ENCODE measurements around the gene BCAS1. TPM values are rescaled to one million over a fixed set of nuclear protein-coding genes. Genes with fewer than 3 reads are reported as not detected.

Gene BCAS1
- 10.7 and 43.3 TPM in 2 replicates for total RNA-seq (ENCODE audit: low replicate concordance)
- long read RNA-seq, transcript BCAS1-201 (10 exons, 3,020 nt): minor isoform, 7 of 204 reads
- long read RNA-seq, transcript BCAS1-202 (12 exons, 3,303 nt): major isoform, 125 of 204 reads
- long read RNA-seq, partial matches to known transcripts: 42 of 204 reads
- long read RNA-seq, other reads (novel, unspliced or antisense): 30 of 204 reads

GRCh38 chr20:54070187-54070987 is at the start of gene BCAS1:
BCAS1 (minus strand) TSS chr20:54070594; CDS start chr20:54058718, 11,876 bp downstream.
- no peaks in the 10 kb centered on the region for H3K9me3 Mint-ChIP-seq
- peak within 1 kb of the TSS; percentile 77 for H3K4me3 Mint-ChIP-seq
- H3K4me1 Mint-ChIP-seq (ENCODE audit: unreplicated experiment): peaks cover 26% of the 10 kb centered on the region
- H3K36me3 Mint-ChIP-seq: no peaks in the 10 kb centered on the region
- no peak for DNase-seq (ENCODE audit: extremely low spot score, unreplicated experiment)
- H3K27ac Mint-ChIP-seq: peak within 1 kb of the TSS; percentile 93
- TF ChIP-seq CTCF (conservative IDR thresholded peaks at IDR 0.05): no peak
- H3K27me3 Mint-ChIP-seq: no peaks in the 10 kb centered on the region

- no peak for DNase-seq (ENCODE audit: extremely low spot score, unreplicated experiment)
- TF ChIP-seq CTCF (conservative IDR thresholded peaks at IDR 0.05): no peak
- Mint-ChIP-seq H3K9me3 (no peaks in the 10 kb centered on the region), H3K27ac (no peak overlapping the region), H3K27me3 (no peaks in the 10 kb centered on the region), H3K4me1 (ENCODE audit: unreplicated experiment) (peaks cover 15% of the 10 kb centered on the region), H3K36me3 (no peaks in the 10 kb centered on the region), H3K4me3 (no peak overlapping the region)
Measured at GRCh38 chr20:54119744-54120143, 49.4 kb upstream of the BCAS1 start.

- Mint-ChIP-seq H3K27ac (no peak overlapping the region), H3K4me3 (no peak overlapping the region), H3K27me3 (no peaks in the 10 kb centered on the region), H3K9me3 (no peaks in the 10 kb centered on the region), H3K4me1 (ENCODE audit: unreplicated experiment) (peaks cover 9% of the 10 kb centered on the region), H3K36me3 (no peaks in the 10 kb centered on the region)
- no peak for TF ChIP-seq CTCF (conservative IDR thresholded peaks at IDR 0.05)
- no peak for DNase-seq (ENCODE audit: extremely low spot score, unreplicated experiment)
Measured at GRCh38 chr20:54118220-54119001, 48.0 kb upstream of the BCAS1 start.

GRCh38 chr20:54116550-54117235 is 46.3 kb upstream of the BCAS1 start:
- Mint-ChIP-seq H3K9me3 (no peaks in the 10 kb centered on the region), H3K36me3 (no peaks in the 10 kb centered on the region), H3K4me1 (ENCODE audit: unreplicated experiment) (no peaks in the 10 kb centered on the region), H3K27me3 (no peaks in the 10 kb centered on the region), H3K27ac (no peak overlapping the region), H3K4me3 (no peak overlapping the region)
- no peak for TF ChIP-seq CTCF (conservative IDR thresholded peaks at IDR 0.05)
- no peak for DNase-seq (ENCODE audit: extremely low spot score, unreplicated experiment)

- no peak overlapping the region for H3K4me3 Mint-ChIP-seq
- TF ChIP-seq CTCF (conservative IDR thresholded peaks at IDR 0.05): no peak
- no peak for DNase-seq (ENCODE audit: extremely low spot score, unreplicated experiment)
- H3K9me3 Mint-ChIP-seq: peaks cover 1% of the 10 kb centered on the region
- no peak overlapping the region for H3K27ac Mint-ChIP-seq
- H3K27me3 Mint-ChIP-seq: no peaks in the 10 kb centered on the region
- no peaks in the 10 kb centered on the region for H3K36me3 Mint-ChIP-seq
- H3K4me1 Mint-ChIP-seq (ENCODE audit: unreplicated experiment): peaks cover under 1% of the 10 kb centered on the region
Measured at GRCh38 chr20:54115172-54115854, 44.9 kb upstream of the BCAS1 start.
